VCaP (cell line): ENCODE results near the gene SPRR5.

ENCODE experiments used
- H3K27ac ChIP-seq: fragments of 450-650 bp; 2 replicates; pipeline ENCODE4 v1.5.1; 2017
- CTCF ChIP-seq: fragments of 450-650 bp; conservative IDR thresholded peaks from 2 replicates; pipeline ENCODE4 v1.5.1; 2017; ENCODE audit warnings: mild to moderate bottlenecking, moderate library complexity

SPRR5 gene

GRCh38 chr1:152982076-152982475 is 35.1 kb downstream of the SPRR5 start:
- TF ChIP-seq CTCF: no peak
- no peak overlapping the region for H3K27ac ChIP-seq

- TF ChIP-seq CTCF: no peak
- no peak overlapping the region for H3K27ac ChIP-seq
Observed at GRCh38 chr1:152983234-152983633, 36.2 kb downstream of the SPRR5 start.

GRCh38 chr1:152983743-152984142 is 36.7 kb downstream of the SPRR5 start, which contains the start of gene SPRR1A:
TSS of gene SPRR1A (plus strand) at chr1:152984081. CDS start at chr1:152985231, 1,150 bp downstream.
- H3K27ac ChIP-seq: no peak within 1 kb of the TSS
- no peak for TF ChIP-seq CTCF

GRCh38 chr1:152986578-152986977 is 39.6 kb downstream of the SPRR5 start:
- TF ChIP-seq CTCF: no peak
- no peak overlapping the region for H3K27ac ChIP-seq

GRCh38 chr1:152993186-152993585 is 46.2 kb downstream of the SPRR5 start:
- no peak overlapping the region for H3K27ac ChIP-seq
- TF ChIP-seq CTCF: no peak

- H3K27ac ChIP-seq: no peak overlapping the region
- no peak for TF ChIP-seq CTCF
Observed at GRCh38 chr1:152995842-152996241, 48.8 kb downstream of the SPRR5 start.

- no peak for TF ChIP-seq CTCF
- H3K27ac ChIP-seq: peak overlapping the region; percentile 26; the same call in 1 of the 2 replicates
Observed at GRCh38 chr1:152996633-152997400, 49.8 kb downstream of the SPRR5 start.
